GM18505 (cell line): ENCODE results near the gene CDH22.

Source experiments
- ATAC-seq: cut with Tn5 transposase; IDR thresholded peaks from one replicate; pipeline ENCODE4 v1.9.1; 2021; ENCODE audit not compliant: unreplicated experiment
- POLR2A ChIP-seq: IDR thresholded peaks from 4 replicates; pipeline ENCODE4 v1.6.1; 2011; ENCODE audit warnings: borderline replicate concordance; ENCODE audit not compliant: insufficient read depth, insufficient read length; ENCODE audit errors: extremely low read depth

The CDH22 gene

GRCh38 chr20:46308258-46309157, at the start of gene CDH22:
CDH22 (minus strand) TSS chr20:46308498; CDS start chr20:46251294, 57,204 bp downstream.
- TF ChIP-seq POLR2A: no peak
- ATAC-seq: no peak

- no peak for ATAC-seq
- no peak for TF ChIP-seq POLR2A
These were observed 48.8 kb upstream of the CDH22 start for GRCh38 chr20:46357030-46357514.

- no peak for TF ChIP-seq POLR2A
- ATAC-seq: no peak
These were observed 48.1 kb upstream of the CDH22 start for GRCh38 chr20:46356195-46357029.

GRCh38 chr20:46355778-46356177, 47.5 kb upstream of the CDH22 start:
- no peak for TF ChIP-seq POLR2A
- no peak for ATAC-seq

- TF ChIP-seq POLR2A: no peak
- no peak for ATAC-seq
These were observed 46.8 kb upstream of the CDH22 start for GRCh38 chr20:46354920-46355654.

GRCh38 chr20:46354207-46354555, 45.9 kb upstream of the CDH22 start:
- no peak for ATAC-seq

GRCh38 chr20:46353500-46354206, 45.4 kb upstream of the CDH22 start:
- no peak for TF ChIP-seq POLR2A
- ATAC-seq: no peak

More at GRCh38 chr20:46354207-46354555, 45.9 kb upstream of the CDH22 start:
- no peak for TF ChIP-seq POLR2A

- no peak for ATAC-seq
- no peak for TF ChIP-seq POLR2A
These were observed 44.2 kb upstream of the CDH22 start for GRCh38 chr20:46352370-46352938.

- no peak for TF ChIP-seq POLR2A
- no peak for ATAC-seq
These were observed 43.2 kb upstream of the CDH22 start for GRCh38 chr20:46351357-46352058.

- ATAC-seq: no peak
- no peak for TF ChIP-seq POLR2A
These were observed 42.6 kb upstream of the CDH22 start for GRCh38 chr20:46350986-46351267.

- TF ChIP-seq POLR2A: no peak
- no peak for ATAC-seq
These were observed 42.1 kb upstream of the CDH22 start for GRCh38 chr20:46350201-46350985.
